Measurements from ENCODE around the gene MESD. TPM values are rescaled to one million over a fixed set of nuclear protein-coding genes. Genes with fewer than 3 reads are reported as not detected.
A peak's percentile ranks its signal among the peaks of the same experiment; 100 is the strongest.

Gene MESD
- total RNA-seq, 1 donor = 18.9 TPM

- no peak overlapping the region for H3K4me3 ChIP-seq (ENCODE audit: low read depth, low read length)
- DNase-seq (ENCODE audit: low read depth) = no peak
- no peak for TF ChIP-seq CTCF (IDR thresholded peaks at IDR 0.05; ENCODE audit: insufficient read depth, low read length)
These were observed 87.3 kb downstream of the MESD start for GRCh38 chr15:80902298-80902801.

- peak; percentile 52 for DNase-seq (ENCODE audit: low read depth)
- no peak for TF ChIP-seq CTCF (IDR thresholded peaks at IDR 0.05; ENCODE audit: insufficient read depth, low read length)
- no peak overlapping the region for H3K4me3 ChIP-seq (ENCODE audit: low read depth, low read length)
These were observed 91.6 kb downstream of the MESD start for GRCh38 chr15:80898040-80898439.

Small RNA genes lying within 50 kb of the gene (small RNA-seq; reads per million reads assigned to genes)
- not detected for gene MIR4514

Other genes starting within 250 kb of the MESD start
- gene CEMIP, start 210.4 kb downstream of the MESD start, total RNA-seq (ENCODE audit: low replicate concordance) = 225 and 249 TPM in 2 replicates
- 9.3 and 10.5 TPM in 2 replicates for gene TLNRD1, start 11.1 kb upstream of the MESD start, total RNA-seq (ENCODE audit: low replicate concordance)
- gene CFAP161, start 144.5 kb upstream of the MESD start, total RNA-seq (ENCODE audit: low replicate concordance) = 4.0 TPM in 1 of 2 replicates, not detected in the other
- 0.65 and 1.4 TPM in 2 replicates for gene IL16, start 207.1 kb upstream of the MESD start, total RNA-seq (ENCODE audit: low replicate concordance)

Measured in fibroblast of the aortic adventitia (primary cell).